Pancreas (tissue), 10 donors: ENCODE data around the gene ACKR2. TPM values are rescaled to one million over a fixed set of nuclear protein-coding genes. Genes with fewer than 3 reads are reported as not detected.

Experiments used
- ATAC-seq, 4 donors: fragments of 200-7000 bp; cut with Tn5 transposase; one replicate each; pipeline versions ENCODE4 v1.8.0 to v1.9.1; 2020; ENCODE audit warnings: mild to moderate bottlenecking in 4 of 4, moderate library complexity in 4 of 4
- DNase-seq, 6 donors: peaks; one replicate each; pipeline ENCODE4 v3.0.0-alpha.2; 2020
- FAIRE-seq: peaks from 2 replicates; lab custom pipeline; 2012; peaks lifted over from hg19 to GRCh38; lab: Jason Lieb, UNC
- H3K27ac ChIP-seq, 4 donors: fragments of 200-600 bp; sonication (generic); 1 replicate in 3 of 4; 2 replicates in 1 of 4; pipeline versions ENCODE4 v1.5.0 to v1.8.0; 2020
- H3K27me3 ChIP-seq, 4 donors: fragments of 200-600 bp; one replicate each; pipeline ENCODE4 v1.8.0; 2021
- H3K36me3 ChIP-seq, 3 donors: fragments of 200-600 bp; sonication (generic) in 1 of 3; one replicate each; pipeline versions ENCODE4 v1.5.0 to v1.8.0; 2020 to 2021
- H3K4me1 ChIP-seq, 3 donors: fragments of 200-600 bp; one replicate each; pipeline ENCODE4 v1.8.0; 2021
- H3K4me3 ChIP-seq, 4 donors: fragments of 200-600 bp; sonication (generic) in 2 of 4; one replicate each; pipeline versions ENCODE4 v1.5.0 to v1.8.0; 2020 to 2021
- H3K9me3 ChIP-seq, 4 donors: fragments of 200-600 bp; one replicate each; pipeline ENCODE4 v1.8.0; 2021
- CTCF ChIP-seq, 4 donors: fragments of 200-600 bp; sonication (generic) in 3 of 4; IDR thresholded peaks; one replicate each; pipeline versions ENCODE4 v1.5.0 to v1.8.0; 2021; ENCODE audit warnings: antibody characterized with exemption in 4 of 4
- WGBS, 2 donors: extraction: QIAGEN DNeasy Blood & Tissue Kit; methylation state at CpG; one replicate each; pipeline ENCODE4 v1.1.7; 2013; 5-methylcytosine and 5-hydroxymethylcytosine counted together
- intact Hi-C, 3 donors: fragments of 100-400 bp; cut with DNase I; formaldehyde crosslinking; loops; one replicate each; pipeline versions ENCODE4 v1.11.1 to v1.14.2; 2022
- polyA plus RNA-seq, 2 donors: library from polyadenylated mRNA; stranded (reverse); fragments of 200-250 nt; gene quantifications; one replicate each; pipeline ENCODE4 v1.2.3, GENCODE V29; 2013
- total RNA-seq, 6 donors: library from RNA; stranded (reverse); fragmentation: NEBNext Ultra II Directional in 4 of 6; extraction: Animal tissue kit (Norgen Biotek cat#: 25700) in 4 of 6; gene quantifications; one replicate each; pipeline versions ENCODE4 v1.2.1 to v1.2.4, GENCODE V29; 2021 to 2023
- donor health status: healthy with polysubstance abuse.
- donor health status: DM: no; HTN: no; CAD: no; lungs with moderate emphysema.
- donor health status: DM: no; HTN: no; CAD: no.
- donor health status: control.
- donor health status: control.
- donor health status: Bipolar disorder and iron deficiency.
- donor health status: DM: yes; HTN: yes; CAD: no.
- donor health status: DM: no; HTN: no; CAD: no.
- donor health status: DM: no; HTN: no; CAD: no.
- donor health status: DM: yes; HTN: yes; CAD: no.

Gene ACKR2
- total and polyA plus RNA-seq, 8 donors = 0.09 to 1.7 (median 0.84) TPM

GRCh38 chr3:42911551-42911950, 102.3 kb downstream of the ACKR2 start:
- Histone ChIP-seq H3K4me1 (no peaks in the 10 kb centered on the region), H3K9me3 (peaks cover 0 to 7% (median 5%) of the 10 kb centered on the region in 4 donors), H3K27ac (no peak overlapping the region), H3K36me3 (peaks cover 2 to 40% (median 25%) of the 10 kb centered on the region in 3 donors), H3K27me3 (no peaks in the 10 kb centered on the region), H3K4me3 (no peak overlapping the region)
- WGBS, 2 donors = 96 to 97% methylated on average over 2 of the region's 2 CpGs
- ATAC-seq (no peak), FAIRE-seq (no peak), DNase-seq (no peak)
- intact Hi-C loops = no loop called here
- TF ChIP-seq CTCF (IDR thresholded peaks at IDR 0.05) = no peak

- DNase-seq (no peak), FAIRE-seq (no peak), ATAC-seq (no peak)
- no peaks in the 10 kb centered on the region for H3K4me1 ChIP-seq
- intact Hi-C loops = no loop called here
- no peak overlapping the region for H3K27ac ChIP-seq
- no peak for TF ChIP-seq CTCF (IDR thresholded peaks at IDR 0.05)
- 98% methylated on average over 8 of the region's 8 CpGs for WGBS, 2 donors
- no peaks in the 10 kb centered on the region for H3K27me3 ChIP-seq
- peaks cover 2 to 40% (median 25%) of the 10 kb centered on the region in 3 donors for H3K36me3 ChIP-seq
- peaks cover 0 to 10% (median 5%) of the 10 kb centered on the region in 4 donors for H3K9me3 ChIP-seq
- no peak overlapping the region for H3K4me3 ChIP-seq
These were observed 105.7 kb downstream of the ACKR2 start for GRCh38 chr3:42914771-42915515.

Other genes starting within 250 kb of the ACKR2 start
- 10 to 100 TPM; 19.5 to 26.1 (median 21.7) TPM for gene SEC22C, start 227.5 kb upstream of the ACKR2 start, total RNA-seq
- 10 to 100 TPM; 12.0 to 23.7 TPM for gene SEC22C, start 227.5 kb upstream of the ACKR2 start, polyA plus RNA-seq
- 10 to 100 TPM in 1 of 6 donors, 1 to 10 TPM in 5; 7.5 to 14.1 (median 8.4) TPM for gene SS18L2, start 218.6 kb upstream of the ACKR2 start, total RNA-seq
- 10 to 100 TPM; 21.7 to 24.2 TPM for gene SS18L2, start 218.6 kb upstream of the ACKR2 start, polyA plus RNA-seq
- gene NKTR, start 208.8 kb upstream of the ACKR2 start, total RNA-seq = 10 to 100 TPM; 15.5 to 42.0 (median 33.0) TPM
- gene NKTR, start 208.8 kb upstream of the ACKR2 start, polyA plus RNA-seq = 10 to 100 TPM; 27.9 to 46.8 TPM
- gene ZBTB47, start 155.7 kb upstream of the ACKR2 start, total RNA-seq = 10 to 100 TPM in 3 of 6 donors, 1 to 10 TPM in 3; 7.9 to 13.6 (median 10.2) TPM
- 10 to 100 TPM in 1 of 2 donors, 1 to 10 TPM in 1; 9.0 to 12.5 TPM for gene ZBTB47, start 155.7 kb upstream of the ACKR2 start, polyA plus RNA-seq
- gene KLHL40, start 123.9 kb upstream of the ACKR2 start, total RNA-seq = not detected
- gene KLHL40, start 123.9 kb upstream of the ACKR2 start, polyA plus RNA-seq = under 1 TPM in 1 of 2 donors, not detected in 1; 0.12 TPM
- 1 to 10 TPM in 2 of 6 donors, under 1 TPM in 3, not detected in 1; 0.42 to 2.5 (median 1.00) TPM for gene HHATL, start 106.6 kb upstream of the ACKR2 start, total RNA-seq
- gene HHATL, start 106.6 kb upstream of the ACKR2 start, polyA plus RNA-seq = 10 to 100 TPM in 1 of 2 donors, 1 to 10 TPM in 1; 4.6 to 17.8 TPM
- 1 to 10 TPM in 1 of 6 donors, under 1 TPM in 5; 0.18 to 1.0 (median 0.69) TPM for gene CCDC13, start 36.2 kb upstream of the ACKR2 start, total RNA-seq
- 1 to 10 TPM in 1 of 2 donors, under 1 TPM in 1; 0.65 to 1.3 TPM for gene CCDC13, start 36.2 kb upstream of the ACKR2 start, polyA plus RNA-seq
- 10 to 100 TPM; 14.6 to 34.9 (median 27.3) TPM for gene HIGD1A, start 5.0 kb upstream of the ACKR2 start, total RNA-seq
- 10 to 100 TPM; 32.4 to 56.6 TPM for gene HIGD1A, start 5.0 kb upstream of the ACKR2 start, polyA plus RNA-seq
- under 1 TPM in 1 of 6 donors, not detected in 5; 0.22 TPM for gene CYP8B1, start 66.4 kb downstream of the ACKR2 start, total RNA-seq
- gene CYP8B1, start 66.4 kb downstream of the ACKR2 start, polyA plus RNA-seq = not detected
- gene ZNF662, start 96.7 kb downstream of the ACKR2 start, total RNA-seq = 1 to 10 TPM; 5.7 to 9.9 (median 8.4) TPM
- gene ZNF662, start 96.7 kb downstream of the ACKR2 start, polyA plus RNA-seq = 10 to 100 TPM in 1 of 2 donors, 1 to 10 TPM in 1; 5.4 to 10.3 TPM
- gene GASK1A, start 169.9 kb downstream of the ACKR2 start, total RNA-seq = 1 to 10 TPM; 1.2 to 5.8 (median 2.2) TPM
- 1 to 10 TPM; 1.5 to 1.7 TPM for gene GASK1A, start 169.9 kb downstream of the ACKR2 start, polyA plus RNA-seq